Activated naive CD4-positive, alpha-beta T cell treated with anti-CD3 and anti-CD28 coated beads, Interleukin-2, amount 50 U/mL, for 72 hours (primary cell): ENCODE data around the gene R3HDM1. TPM values are rescaled to one million over a fixed set of nuclear protein-coding genes. Genes with fewer than 3 reads are reported as not detected.
A peak's percentile ranks its signal among the peaks of the same experiment; 100 is the strongest.
"Not testable (repeated sequence)": the region's sequence is repeated elsewhere in the genome, so short reads cannot be mapped to it uniquely, and the experiment has no call there.

Experiments
- ATAC-seq, 2 donors: fragments of 150-1000 bp; cut with Tn5 transposase; 2 replicates each; pipeline ENCODE4 v1.10.0; 2021; ENCODE audit warnings: mild to moderate bottlenecking in 2 of 2, moderate library complexity in 2 of 2
- DNase-seq, 2 donors: peaks; one replicate each; pipeline ENCODE4 v3.0.0; 2021 to 2022; ENCODE audit warnings: low spot score in 2 of 2
- H3K27ac Mint-ChIP-seq, 2 donors: one replicate each; pipeline ENCODE4 v1.8.0; 2022; ENCODE audit warnings: mild to moderate bottlenecking in 2 of 2, mixed read lengths in 2 of 2
- H3K36me3 Mint-ChIP-seq, 2 donors: one replicate each; pipeline ENCODE4 v1.8.0; 2022; ENCODE audit warnings: mixed read lengths in 2 of 2
- H3K9me3 Mint-ChIP-seq, 2 donors: one replicate each; pipeline ENCODE4 v1.8.0; 2022; ENCODE audit warnings: mixed read lengths in 2 of 2
- total RNA-seq, 2 donors: library from RNA; stranded (reverse); gene quantifications; one replicate each; pipeline ENCODE4 v1.2.3, GENCODE V29; 2022

R3HDM1 gene
- total RNA-seq, 2 donors from 2014 or later = 59.6 to 65.1 TPM

GRCh38 chr2:135715086-135715485 is 183.8 kb downstream of the R3HDM1 start:
- peak overlapping the region in 1 of 2 donors; percentile 30 for H3K27ac Mint-ChIP-seq
- not testable (repeated sequence) for H3K36me3 Mint-ChIP-seq, H3K9me3 Mint-ChIP-seq, DNase-seq, ATAC-seq

GRCh38 chr2:135728064-135728743 is 196.9 kb downstream of the R3HDM1 start:
- DNase-seq (no peak), ATAC-seq (no peak)
- Mint-ChIP-seq H3K27ac (no peak overlapping the region), H3K36me3 (peaks cover 4 to 7% of the 10 kb centered on the region in 2 donors), H3K9me3 (no peaks in the 10 kb centered on the region)

GRCh38 chr2:135732561-135732960 is 201.3 kb downstream of the R3HDM1 start:
- peak overlapping the region in 1 of 2 donors; percentile 24 for H3K27ac Mint-ChIP-seq
- H3K9me3 Mint-ChIP-seq = no peaks in the 10 kb centered on the region
- DNase-seq (no peak), ATAC-seq (no peak)
- H3K36me3 Mint-ChIP-seq = no peaks in the 10 kb centered on the region

- Mint-ChIP-seq H3K27ac (peak overlapping the region in 1 of 2 donors; percentile 32), H3K36me3 (no peaks in the 10 kb centered on the region), H3K9me3 (no peaks in the 10 kb centered on the region)
- ATAC-seq (no peak), DNase-seq (no peak)
Measured at GRCh38 chr2:135733045-135733444, 201.8 kb downstream of the R3HDM1 start.

- ATAC-seq = no peak
- H3K36me3 Mint-ChIP-seq = no peaks in the 10 kb centered on the region
- peak overlapping the region in 1 of 2 donors; percentile 86 for H3K27ac Mint-ChIP-seq
- DNase-seq = no peak
- H3K9me3 Mint-ChIP-seq = peaks cover 4% of the 10 kb centered on the region in 2 donors
Measured at GRCh38 chr2:135736546-135736945, 205.3 kb downstream of the R3HDM1 start.

GRCh38 chr2:135740206-135740605 is 208.9 kb downstream of the R3HDM1 start:
- Mint-ChIP-seq H3K9me3 (peaks cover 4% of the 10 kb centered on the region in 2 donors), H3K36me3 (peaks cover 9 to 15% of the 10 kb centered on the region in 2 donors), H3K27ac (no peak overlapping the region)
- DNase-seq = no peak
- no peak for ATAC-seq

GRCh38 chr2:135741043-135741394 is 209.7 kb downstream of the R3HDM1 start:
- DNase-seq = no peak
- H3K36me3 Mint-ChIP-seq = peaks cover 9 to 17% of the 10 kb centered on the region in 2 donors
- ATAC-seq = no peak
- H3K9me3 Mint-ChIP-seq = peaks cover 4% of the 10 kb centered on the region in 2 donors
- H3K27ac Mint-ChIP-seq = peak overlapping the region in 1 of 2 donors; percentile 97

- H3K27ac Mint-ChIP-seq = peak within 1 kb of the TSS; percentile 97 to 100
Measured at GRCh38 chr2:135741395-135742324, 210.4 kb downstream of the R3HDM1 start, which contains the start of gene UBXN4. Gene UBXN4, plus strand, starts transcription at chr2:135741855. Its CDS starts 75 bp downstream, at chr2:135741930.

GRCh38 chr2:135742325-135742757 is 211.1 kb downstream of the R3HDM1 start:
- H3K9me3 Mint-ChIP-seq = peaks cover 4% of the 10 kb centered on the region in 2 donors
- H3K27ac Mint-ChIP-seq = peak overlapping the region; percentile 97 to 100
- DNase-seq = no peak
- peaks cover 14 to 26% of the 10 kb centered on the region in 2 donors for H3K36me3 Mint-ChIP-seq
- ATAC-seq = peak; percentile 14 to 20

More at GRCh38 chr2:135741395-135742324, 210.4 kb downstream of the R3HDM1 start, which contains the start of gene UBXN4:
- peak; percentile 84 to 97 for DNase-seq
- ATAC-seq = peak; percentile 96
- Mint-ChIP-seq H3K36me3 (peaks cover 14 to 23% of the 10 kb centered on the region in 2 donors), H3K9me3 (peaks cover 4% of the 10 kb centered on the region in 2 donors)

- Mint-ChIP-seq H3K36me3 (peaks cover 14 to 26% of the 10 kb centered on the region in 2 donors), H3K9me3 (peaks cover 4% of the 10 kb centered on the region in 2 donors), H3K27ac (peak overlapping the region in 1 of 2 donors; percentile 16)
- DNase-seq (no peak), ATAC-seq (no peak)
Measured at GRCh38 chr2:135743860-135744259, 212.6 kb downstream of the R3HDM1 start.

GRCh38 chr2:135744760-135745314 is 213.6 kb downstream of the R3HDM1 start:
- DNase-seq = no peak
- ATAC-seq = no peak
- Mint-ChIP-seq H3K27ac (peak overlapping the region in 1 of 2 donors; percentile 72), H3K9me3 (peaks cover 4% of the 10 kb centered on the region in 2 donors), H3K36me3 (peaks cover 14 to 26% of the 10 kb centered on the region in 2 donors)

- no peak overlapping the region for H3K27ac Mint-ChIP-seq
- DNase-seq (no peak), ATAC-seq (no peak)
- H3K36me3 Mint-ChIP-seq = peaks cover 14 to 26% of the 10 kb centered on the region in 2 donors
- H3K9me3 Mint-ChIP-seq = peaks cover 4% of the 10 kb centered on the region in 2 donors
Measured at GRCh38 chr2:135745545-135745944, 214.3 kb downstream of the R3HDM1 start.

- no peak overlapping the region for H3K27ac Mint-ChIP-seq
- H3K36me3 Mint-ChIP-seq = peaks cover 15 to 59% of the 10 kb centered on the region in 2 donors
- no peak for ATAC-seq
- H3K9me3 Mint-ChIP-seq = peaks cover 3 to 4% of the 10 kb centered on the region in 2 donors
- DNase-seq = no peak
Measured at GRCh38 chr2:135755573-135755972, 224.3 kb downstream of the R3HDM1 start.

- peaks cover 3 to 4% of the 10 kb centered on the region in 2 donors for H3K9me3 Mint-ChIP-seq
- DNase-seq (no peak), ATAC-seq (no peak)
- no peak overlapping the region for H3K27ac Mint-ChIP-seq
- peaks cover 15 to 60% of the 10 kb centered on the region in 2 donors for H3K36me3 Mint-ChIP-seq
Measured at GRCh38 chr2:135756692-135757091, 225.4 kb downstream of the R3HDM1 start.

GRCh38 chr2:135762022-135762421 is 230.7 kb downstream of the R3HDM1 start:
- DNase-seq = no peak

GRCh38 chr2:135762530-135762929 is 231.2 kb downstream of the R3HDM1 start:
- ATAC-seq = no peak
- no peak overlapping the region for H3K27ac Mint-ChIP-seq
- H3K36me3 Mint-ChIP-seq = peaks cover 4 to 44% of the 10 kb centered on the region in 2 donors
- DNase-seq = no peak
- H3K9me3 Mint-ChIP-seq = no peaks in the 10 kb centered on the region

More at GRCh38 chr2:135762022-135762421, 230.7 kb downstream of the R3HDM1 start:
- peaks cover 5 to 44% of the 10 kb centered on the region in 2 donors for H3K36me3 Mint-ChIP-seq
- H3K27ac Mint-ChIP-seq = no peak overlapping the region
- no peak for ATAC-seq
- peaks cover 0 to under 1% of the 10 kb centered on the region in 2 donors for H3K9me3 Mint-ChIP-seq
